Left ventricle myocardium superior (tissue), 1 donor: ENCODE measurements around the gene SLC9A5. TPM values are rescaled to one million over a fixed set of nuclear protein-coding genes. Genes with fewer than 3 reads are reported as not detected.

Source experiments
- ATAC-seq: fragments of 200-7000 bp; cut with Tn5 transposase; one replicate; pipeline ENCODE4 v1.9.1; 2020; ENCODE audit warnings: mild to moderate bottlenecking, moderate library complexity
- DNase-seq: peaks from one replicate; pipeline ENCODE4 v3.0.0-alpha.2; 2020
- intact Hi-C: fragments of 100-400 bp; cut with micrococcal nuclease; formaldehyde crosslinking; loops from one replicate; pipeline ENCODE4 v1.11.0; 2022
- microRNA-seq: library from miRNA; unstranded; fragments of <30 nt; microRNA quantifications from one replicate; pipeline ENCODE4 v1.2.0, GENCODE V29; 2020; ENCODE audit warnings: borderline number of aligned reads
- total RNA-seq: library from RNA; stranded (reverse); fragmentation: NEBNext Ultra II Directional; extraction: Animal tissue kit (Norgen Biotek cat#: 25700); gene quantifications from one replicate; pipeline ENCODE4 v1.2.1, GENCODE V29; 2021
- donor health status: DM: no; HTN: yes; CAD: no; lungs with severe emphysema.

Gene SLC9A5
- total RNA-seq, 1 donor from 2014 or later, result 1.2 TPM

DNA sequence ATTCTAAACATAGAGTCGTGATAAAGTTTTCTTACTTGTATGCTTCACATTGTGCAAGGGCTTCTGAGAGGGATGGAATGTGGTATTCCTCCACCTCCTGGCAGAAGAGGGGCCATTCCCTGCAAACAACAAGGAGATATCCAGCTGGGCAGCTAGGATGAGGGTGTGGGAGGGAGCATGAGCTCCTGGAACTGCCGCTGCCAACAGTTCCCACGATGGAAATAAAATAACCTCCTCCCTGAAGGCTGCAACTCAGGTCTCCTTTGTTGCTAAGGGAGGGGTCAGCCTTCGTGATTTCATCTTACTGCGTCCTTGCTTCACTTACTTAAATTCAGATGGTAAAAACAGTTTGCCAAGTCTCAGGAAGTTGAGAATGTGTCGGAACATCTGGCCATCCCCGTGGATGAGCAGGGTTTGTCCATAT lies 46.2 kb downstream of the SLC9A5 start:
- no peak for ATAC-seq
- intact Hi-C loops, result no loop called here
- DNase-seq, result no peak

DNA sequence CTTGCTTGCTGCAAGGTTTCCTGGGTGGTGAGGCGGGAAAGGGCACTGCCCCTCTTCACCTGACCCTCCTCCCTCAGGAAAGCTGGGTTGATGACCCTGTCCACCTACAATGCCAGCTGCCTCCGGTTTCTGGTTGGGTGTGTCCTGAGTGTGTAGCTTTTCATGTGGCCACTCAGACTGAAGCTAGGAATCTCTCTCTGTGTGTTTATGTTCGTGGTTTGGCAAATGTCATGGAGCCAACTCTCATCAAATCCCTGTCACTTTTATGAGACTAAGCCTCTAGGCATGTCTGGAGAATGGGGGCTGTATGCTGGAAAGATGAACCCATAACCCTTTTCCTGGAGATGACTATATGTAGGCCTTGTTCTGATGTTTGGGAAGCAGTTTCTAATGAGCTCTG lies 47.6 kb downstream of the SLC9A5 start:
- ATAC-seq (no peak), DNase-seq (no peak)
- intact Hi-C loops, result no loop called here

DNA sequence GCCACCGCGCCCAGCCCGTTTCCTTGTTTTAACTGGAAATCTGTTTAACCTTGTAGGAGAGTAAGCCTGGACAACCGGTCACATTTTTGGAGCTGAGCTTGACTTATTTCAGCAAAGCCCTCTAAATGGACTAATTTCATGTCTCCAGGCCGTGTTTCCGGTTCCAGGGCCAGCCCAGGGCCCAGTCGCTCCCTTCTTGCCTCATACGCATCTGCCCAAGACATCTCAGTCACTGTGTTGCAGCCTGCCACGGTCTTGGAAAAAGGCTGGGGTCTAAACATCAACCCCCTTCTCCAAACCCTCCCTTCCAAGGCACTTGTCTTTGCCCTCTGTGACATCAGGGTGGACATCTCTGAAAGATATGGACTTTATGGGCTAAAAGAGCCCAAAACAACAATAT lies 49.5 kb downstream of the SLC9A5 start:
- intact Hi-C loops, result no loop called here
- DNase-seq, result no peak
- no peak for ATAC-seq

- ATAC-seq (no peak), DNase-seq (no peak)
- intact Hi-C loops, result no loop called here
Observed at GRCh38 chr16:67299269-67299668, 50.5 kb downstream of the SLC9A5 start.

- intact Hi-C loops, result no loop called here
- DNase-seq (peak; percentile 78), ATAC-seq (peak; percentile 83)
Observed at GRCh38 chr16:67301080-67301782, 52.5 kb downstream of the SLC9A5 start.

DNA sequence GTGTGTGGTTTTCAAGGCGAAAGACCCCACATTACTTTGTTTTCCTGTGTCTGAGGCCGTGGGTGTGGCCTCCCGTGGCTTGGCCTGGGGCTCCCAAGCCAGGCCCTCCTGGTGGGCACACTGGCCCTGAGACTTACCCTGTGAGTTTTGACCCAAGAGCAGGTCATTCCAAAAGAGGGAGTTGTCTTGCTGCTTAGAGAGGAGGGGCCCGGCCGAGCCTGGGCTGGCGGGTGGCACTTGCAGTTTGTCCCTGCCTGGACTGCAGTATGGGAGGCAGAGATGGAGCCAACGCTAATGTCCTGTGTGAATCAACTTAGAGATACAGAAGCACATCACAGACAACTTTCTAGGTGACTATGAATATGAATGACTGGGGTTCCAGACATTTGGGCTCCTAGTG lies 53.3 kb downstream of the SLC9A5 start:
- ATAC-seq, result peak; percentile 53
- intact Hi-C loops, result no loop called here
- DNase-seq, result no peak

DNA sequence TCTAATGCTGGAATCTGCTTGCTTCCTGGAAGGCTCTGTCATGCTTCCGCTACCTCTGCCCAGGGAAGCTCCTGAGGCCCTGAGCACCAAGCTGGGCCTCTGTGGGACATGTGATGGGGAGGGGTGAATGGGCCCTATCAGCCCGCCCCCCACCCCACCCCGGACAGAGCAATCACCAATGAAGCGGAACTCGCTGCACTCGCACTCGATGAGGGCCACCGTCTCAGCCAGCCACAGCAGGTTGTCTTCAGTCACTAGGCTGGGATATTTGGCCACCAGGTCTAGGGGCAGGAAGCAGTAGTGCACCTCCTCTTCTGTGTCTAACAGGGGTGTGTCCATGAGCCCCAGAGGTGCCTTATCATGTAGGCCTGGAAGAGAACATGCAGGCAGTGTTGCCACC lies 54.2 kb downstream of the SLC9A5 start:
- intact Hi-C loops, result no loop called here
- ATAC-seq (no peak), DNase-seq (no peak)

DNA sequence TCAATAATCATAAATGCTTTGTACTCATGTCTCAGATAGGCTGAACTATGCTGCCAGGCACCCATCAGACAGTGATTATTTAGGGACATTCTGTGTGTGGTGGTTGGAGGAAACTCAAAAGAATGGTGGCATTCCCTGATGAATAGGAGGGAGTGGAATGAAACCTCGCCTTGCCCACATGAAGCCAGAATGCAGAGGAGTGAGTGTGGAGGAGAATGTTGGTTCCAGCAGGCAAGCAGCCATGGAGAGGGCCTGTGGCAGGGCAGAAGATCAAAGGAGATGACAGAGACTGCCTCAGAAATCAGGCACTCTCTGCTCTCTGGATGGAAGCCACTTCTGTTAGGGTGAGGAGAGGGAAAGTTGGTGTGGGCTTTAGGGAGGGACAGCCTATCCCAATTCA lies 55.2 kb downstream of the SLC9A5 start:
- no peak for DNase-seq
- no peak for ATAC-seq
- intact Hi-C loops, result no loop called here

DNA sequence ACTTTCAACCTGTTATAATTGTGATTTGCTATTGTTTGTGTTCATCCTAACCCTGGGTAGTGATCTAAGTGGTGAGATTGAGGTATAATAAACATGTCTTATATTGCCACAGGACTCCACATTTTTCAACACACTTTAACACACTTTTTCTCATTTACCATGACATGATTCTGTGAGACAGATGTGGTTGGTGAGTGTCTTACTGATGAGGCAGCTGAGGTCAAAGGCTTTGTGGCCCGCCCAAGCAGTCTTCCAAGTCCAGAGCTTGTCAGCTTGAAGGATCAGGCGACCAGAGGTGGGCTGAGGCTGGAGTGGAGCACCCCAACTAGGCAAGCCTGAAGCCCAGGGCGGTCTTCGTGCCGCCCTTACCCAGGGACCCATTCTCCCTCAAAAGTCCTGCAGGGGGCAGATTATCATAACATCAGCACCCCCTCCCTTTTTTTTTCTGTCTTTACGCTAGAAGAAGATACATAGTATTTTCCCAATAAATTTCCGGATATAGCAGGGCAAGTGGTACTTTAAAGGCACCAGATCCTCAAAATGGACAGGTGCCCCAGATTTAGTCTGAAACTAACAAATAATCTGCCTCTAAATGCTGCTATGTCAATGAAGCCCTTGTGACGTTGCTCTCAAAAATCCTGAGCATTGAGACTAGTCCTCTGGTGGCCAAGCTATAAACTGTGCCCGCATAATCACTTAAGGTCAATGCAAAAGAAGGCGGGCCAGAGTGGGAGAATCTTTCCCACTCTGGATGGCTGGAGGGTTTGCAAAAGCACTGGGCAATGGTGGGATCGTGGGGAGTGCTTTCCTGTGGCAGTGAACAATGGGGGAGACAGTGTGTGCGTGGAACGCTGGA lies 56.7 kb downstream of the SLC9A5 start:
- ATAC-seq, result no peak
- no peak for DNase-seq
- intact Hi-C loops, result no loop called here

DNA sequence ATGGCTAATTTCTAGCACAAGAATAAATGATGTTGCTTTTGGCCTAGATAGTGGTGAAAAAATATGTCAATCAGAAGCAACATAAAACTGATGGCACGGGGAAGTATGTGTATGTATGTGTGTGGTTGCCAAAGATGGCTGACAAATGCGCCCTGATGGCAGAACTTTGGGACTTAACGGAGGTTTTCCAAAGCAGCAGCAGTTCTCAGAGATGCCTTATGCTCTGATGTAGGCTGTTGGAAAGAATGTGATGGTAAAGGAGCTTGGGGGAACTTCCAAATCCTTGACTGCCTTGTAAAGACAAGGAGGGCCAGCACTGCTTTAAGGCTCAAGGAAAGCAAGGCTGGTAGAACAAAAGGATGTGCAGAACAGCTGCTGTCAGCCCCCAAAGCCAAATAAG lies 61.8 kb downstream of the SLC9A5 start:
- ATAC-seq (no peak), DNase-seq (no peak)
- intact Hi-C loops, result no loop called here

DNA sequence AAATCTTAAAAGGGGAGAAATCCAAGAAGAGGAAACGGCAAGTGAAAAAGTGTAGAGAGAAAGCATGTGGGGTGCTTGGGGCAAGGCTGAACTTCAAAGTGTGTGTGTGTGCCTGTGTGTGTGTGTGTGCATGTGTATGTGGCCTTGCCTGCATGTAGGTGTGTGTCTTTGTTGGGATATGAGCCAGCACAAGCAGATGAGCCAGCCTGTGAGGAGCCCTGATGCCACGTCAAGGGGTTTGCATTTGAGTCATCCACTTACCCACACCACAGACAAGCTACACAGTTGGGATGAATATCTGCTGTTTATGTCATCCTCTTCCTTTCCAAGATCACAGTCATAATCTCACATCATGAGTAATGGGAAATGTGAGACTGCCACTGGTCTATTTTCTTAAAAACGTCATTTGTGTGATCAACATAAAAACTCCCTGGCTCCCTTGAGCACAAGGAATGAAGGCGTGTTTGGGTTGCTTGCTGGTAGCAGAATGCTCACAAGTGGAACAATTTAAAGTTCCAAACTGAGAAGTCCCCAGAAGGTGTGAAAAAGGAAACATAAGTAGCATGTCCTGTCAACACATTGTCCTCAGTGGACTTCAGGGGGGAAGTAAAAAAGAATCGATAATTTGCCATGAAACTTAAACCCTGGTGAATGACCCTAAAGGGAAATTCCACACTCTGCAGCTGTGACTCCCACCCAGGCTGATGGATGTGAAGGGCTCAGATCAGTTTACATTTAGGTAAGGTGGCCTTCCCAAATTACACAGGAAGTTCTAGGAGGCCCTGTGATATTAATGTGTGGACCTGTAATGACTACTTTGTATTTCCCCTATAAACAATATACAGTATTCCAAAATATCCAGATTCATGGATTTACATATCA lies 63.1 kb downstream of the SLC9A5 start:
- ATAC-seq, result peak; percentile 87
- DNase-seq, result no peak
- intact Hi-C loops, result no loop called here

DNA sequence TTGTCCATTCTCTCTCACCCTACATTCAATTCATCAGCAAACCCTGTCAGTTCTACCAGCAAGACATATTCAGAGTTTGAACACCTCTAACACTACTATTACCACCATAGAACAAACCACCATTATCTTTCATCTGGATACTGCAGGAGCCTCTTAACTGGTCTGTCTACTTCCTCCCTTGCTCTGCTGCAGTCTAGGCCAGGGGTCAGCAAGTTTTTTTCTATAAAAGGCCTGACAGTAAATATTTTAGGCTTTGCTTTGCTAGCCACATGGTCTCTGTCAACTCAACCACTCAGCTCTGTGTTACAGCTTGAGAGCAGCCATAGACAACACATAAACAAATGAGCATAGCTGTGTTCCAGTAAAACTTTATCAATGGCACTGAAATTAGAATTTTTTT lies 63.9 kb downstream of the SLC9A5 start:
- ATAC-seq (no peak), DNase-seq (no peak)
- intact Hi-C loops, result no loop called here

DNA sequence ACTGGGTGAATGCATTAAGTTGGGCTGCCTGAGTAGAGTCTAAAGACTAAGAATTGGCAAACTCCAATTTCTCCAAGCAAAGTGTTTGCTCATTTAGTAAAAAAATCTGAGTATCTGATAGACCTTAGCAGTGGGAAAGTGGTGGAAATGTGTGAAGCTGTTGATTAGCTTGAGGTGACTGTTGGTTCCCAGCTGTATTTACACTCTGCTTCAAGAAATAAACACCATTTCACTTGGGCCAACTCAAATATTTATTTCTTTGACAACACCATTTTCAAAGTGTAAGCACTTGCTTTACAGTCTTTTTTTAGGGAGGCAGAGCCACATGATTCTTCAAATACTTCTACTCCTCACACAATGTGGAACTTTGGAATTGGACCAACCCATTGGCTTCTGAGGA lies 69.1 kb downstream of the SLC9A5 start:
- intact Hi-C loops, result no loop called here

More for the DNA sequence above, 69.1 kb downstream of the SLC9A5 start:
- DNase-seq (no peak), ATAC-seq (no peak)

Small RNA genes within 50 kb of the gene (microRNA-seq; reads per million reads assigned to microRNA genes)
- 186 reads per million, percentile 51 among the genes with 10 or more reads in this experiment for gene MIR328

Other genes starting within 250 kb of the SLC9A5 start
- gene CBFB, start 219.8 kb upstream of the SLC9A5 start, total RNA-seq, result 24.2 TPM
- gene PHAF1, start 139.0 kb upstream of the SLC9A5 start, total RNA-seq, result 10.7 TPM
- gene B3GNT9, start 98.0 kb upstream of the SLC9A5 start, total RNA-seq, result 7.8 TPM
- gene TRADD, start 89.1 kb upstream of the SLC9A5 start, total RNA-seq, result 7.2 TPM
- gene FBXL8, start 89.0 kb upstream of the SLC9A5 start, total RNA-seq, result 12.0 TPM
- 71.0 TPM for gene HSF4, start 84.2 kb upstream of the SLC9A5 start, total RNA-seq
- gene NOL3, start 78.4 kb upstream of the SLC9A5 start, total RNA-seq, result 125 TPM
- 12.4 TPM for gene MATCAP1, start 65.0 kb upstream of the SLC9A5 start, total RNA-seq
- gene EXOC3L1, start 58.8 kb upstream of the SLC9A5 start, total RNA-seq, result 4.1 TPM
- gene E2F4, start 56.8 kb upstream of the SLC9A5 start, total RNA-seq, result 35.7 TPM
- 0.79 TPM for gene ELMO3, start 49.8 kb upstream of the SLC9A5 start, total RNA-seq
- 11.7 TPM for gene TMEM208, start 21.8 kb upstream of the SLC9A5 start, total RNA-seq
- 14.5 TPM for gene FHOD1, start 1.5 kb upstream of the SLC9A5 start, total RNA-seq
- gene PLEKHG4, start 30.6 kb downstream of the SLC9A5 start, total RNA-seq, result 1.5 TPM
- not detected for gene KCTD19, start 77.8 kb downstream of the SLC9A5 start, total RNA-seq
- gene LRRC36, start 77.8 kb downstream of the SLC9A5 start, total RNA-seq, result not detected
- gene TPPP3, start 144.5 kb downstream of the SLC9A5 start, total RNA-seq, result 8.9 TPM
- 3.5 TPM for gene ZDHHC1, start 167.5 kb downstream of the SLC9A5 start, total RNA-seq
- gene HSD11B2, start 182.1 kb downstream of the SLC9A5 start, total RNA-seq, result 0.89 TPM
- gene ATP6V0D1, start 232.2 kb downstream of the SLC9A5 start, total RNA-seq, result 66.6 TPM
- not detected for gene AGRP, start 234.6 kb downstream of the SLC9A5 start, total RNA-seq